ENCODE data around the gene SPATS2.

Gene SPATS2

GRCh38 chr12:49567302-49567610 lies 200.0 kb downstream of the SPATS2 start:
- no peak for DNase-seq (ENCODE audit: extremely low spot score)
- no peak for TF ChIP-seq CTCF (IDR thresholded peaks at IDR 0.05; ENCODE audit: control extremely low read depth, extremely low read depth, low read depth, missing control alignments)
- ChIA-PET CTCF (interaction anchor here (0.7 to 2.2 kb wide), 7 partner anchors 13 to 219 kb away, joined by 3 to 14 read pairs (median 5); partner anchors contain the start of gene PRPF40B), POLR2A (interaction anchor here (0.6 to 1.4 kb wide), 5 partner anchors 10 to 251 kb away, joined by 3 to 4 read pairs (median 4); partner anchors contain the start of gene TMBIM6)

GRCh38 chr12:49567611-49568441 lies 200.6 kb downstream of the SPATS2 start, which contains the start of gene MCRS1:
Gene MCRS1 (minus strand): TSS chr12:49568142. CDS start chr12:49566731, 1,411 bp downstream.
- ChIA-PET POLR2A (interaction anchor here (0.6 to 1.4 kb wide), 4 partner anchors 11 to 252 kb away, joined by 3 to 4 read pairs (median 4); partner anchors contain the start of gene TMBIM6), CTCF (interaction anchor here (0.7 to 5.2 kb wide), 7 partner anchors 13 to 220 kb away, joined by 3 to 55 read pairs (median 5); partner anchors contain the start of gene PRPF40B)
- TF ChIP-seq CTCF (IDR thresholded peaks at IDR 0.05; ENCODE audit: control extremely low read depth, extremely low read depth, low read depth, missing control alignments): no peak
- peak; percentile 97 for DNase-seq (ENCODE audit: extremely low spot score)

- TF ChIP-seq CTCF (IDR thresholded peaks at IDR 0.05; ENCODE audit: control extremely low read depth, extremely low read depth, low read depth, missing control alignments): no peak
- CTCF ChIA-PET: interaction anchor here (5.2 kb wide), 1 partner anchor 13 kb away, joined by 55 read pairs; no protein-coding TSS in a partner anchor
- no peak for DNase-seq (ENCODE audit: extremely low spot score)
- POLR2A ChIA-PET: interaction anchor here (0.6 kb wide), 1 partner anchor 511 kb away, joined by 3 read pairs; no protein-coding TSS in a partner anchor
Measured at GRCh38 chr12:49568442-49569162, 201.3 kb downstream of the SPATS2 start.

Measured in GM10248 (cell line).